Right lobe of liver (tissue), 4 donors: ENCODE results near the gene NPAS2.

Source experiments
- POLR2A ChIP-seq: fragments of 450-650 bp; IDR thresholded peaks from one replicate; pipeline ENCODE4 v1.6.1; 2017; ENCODE audit warnings: antibody characterized with exemption, mild to moderate bottlenecking
- TF ChIP-seq, protein P1 (sequence below), 4 donors: fragments of 200-600 bp in 3 of 4; fragments of 450-650 bp in 1 of 4; IDR thresholded peaks; one replicate each; pipeline versions ENCODE4 v1.5.1 to v1.8.0; 2016 to 2022; ENCODE audit warnings: antibody characterized with exemption in 4 of 4, mild to moderate bottlenecking in 2 of 4
- donor health status: DM: no; HTN: no; CAD: no.
- donor health status: DM: no; HTN: no; CAD: no.
- donor health status: DM: no; HTN: yes; CAD: no.

DNA sequence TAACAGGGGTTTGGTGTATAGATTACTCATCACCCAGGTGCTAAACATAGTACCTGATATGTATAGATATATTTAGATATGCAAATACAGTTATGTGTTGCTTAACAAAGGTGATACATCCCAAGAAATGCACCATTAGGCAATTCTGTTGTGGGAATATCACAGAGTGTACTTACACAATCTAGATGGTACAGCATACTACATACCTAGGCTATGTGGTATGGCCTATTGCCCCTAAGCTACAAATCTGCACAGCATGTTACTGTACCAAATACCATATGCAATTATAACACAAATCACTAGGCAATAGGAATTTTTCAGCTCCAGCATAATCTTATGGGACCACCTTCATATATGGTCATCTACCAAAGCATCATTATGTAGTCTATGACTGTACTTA, 43.5 kb upstream of the NPAS2 start:
- TF ChIP-seq POLR2A, result no peak
- TF ChIP-seq, protein P1, sequence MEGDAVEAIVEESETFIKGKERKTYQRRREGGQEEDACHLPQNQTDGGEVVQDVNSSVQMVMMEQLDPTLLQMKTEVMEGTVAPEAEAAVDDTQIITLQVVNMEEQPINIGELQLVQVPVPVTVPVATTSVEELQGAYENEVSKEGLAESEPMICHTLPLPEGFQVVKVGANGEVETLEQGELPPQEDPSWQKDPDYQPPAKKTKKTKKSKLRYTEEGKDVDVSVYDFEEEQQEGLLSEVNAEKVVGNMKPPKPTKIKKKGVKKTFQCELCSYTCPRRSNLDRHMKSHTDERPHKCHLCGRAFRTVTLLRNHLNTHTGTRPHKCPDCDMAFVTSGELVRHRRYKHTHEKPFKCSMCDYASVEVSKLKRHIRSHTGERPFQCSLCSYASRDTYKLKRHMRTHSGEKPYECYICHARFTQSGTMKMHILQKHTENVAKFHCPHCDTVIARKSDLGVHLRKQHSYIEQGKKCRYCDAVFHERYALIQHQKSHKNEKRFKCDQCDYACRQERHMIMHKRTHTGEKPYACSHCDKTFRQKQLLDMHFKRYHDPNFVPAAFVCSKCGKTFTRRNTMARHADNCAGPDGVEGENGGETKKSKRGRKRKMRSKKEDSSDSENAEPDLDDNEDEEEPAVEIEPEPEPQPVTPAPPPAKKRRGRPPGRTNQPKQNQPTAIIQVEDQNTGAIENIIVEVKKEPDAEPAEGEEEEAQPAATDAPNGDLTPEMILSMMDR (IDR thresholded peaks at IDR 0.05), result no peak
